Esophagus muscularis mucosa (tissue), 3 donors: ENCODE data around the gene MED26.

ENCODE experiments used
- POLR2A ChIP-seq: fragments of 450-650 bp; IDR thresholded peaks from one replicate; pipeline ENCODE4 v1.6.1; 2017; ENCODE audit warnings: antibody characterized with exemption, moderate library complexity, mild to moderate bottlenecking, low read depth
- POLR2AphosphoS5 ChIP-seq, 2 donors: sonication (generic); formaldehyde crosslinking; IDR thresholded peaks; one replicate each; pipeline ENCODE4 v1.6.1; 2017; ENCODE audit warnings: antibody characterized with exemption in 2 of 2
- TF ChIP-seq, protein P1 (sequence below), 3 experiments: fragments of 200-600 bp in 2 of 3; fragments of 450-650 bp in 1 of 3; sonication (generic) in 2 of 3; IDR thresholded peaks; one replicate each; pipeline ENCODE4 v1.5.1; 2017 to 2019; ENCODE audit warnings: antibody characterized with exemption in 3 of 3, mild to moderate bottlenecking in 2 of 3, moderate library complexity in 1 of 3

DNA sequence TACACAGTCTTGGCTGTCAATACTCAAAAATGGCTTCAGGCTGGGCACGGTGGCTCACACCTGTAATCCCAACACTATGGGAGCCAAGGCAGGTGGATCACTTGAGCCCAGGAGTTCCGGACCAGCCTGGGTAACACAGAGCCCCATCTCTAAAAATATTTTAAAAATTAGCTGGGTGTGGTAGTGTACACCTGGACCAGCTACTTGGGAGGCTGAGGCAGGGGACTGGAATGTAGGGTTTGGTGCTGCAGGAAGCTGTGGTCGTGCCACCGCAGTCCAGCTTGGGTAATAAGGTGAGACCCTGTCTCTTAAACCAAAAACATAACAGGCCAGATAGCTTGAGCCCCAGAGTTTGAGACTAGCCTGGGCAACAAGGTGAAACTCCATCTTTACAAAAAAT lies 79.0 kb downstream of the MED26 start:
- TF ChIP-seq, protein P1, sequence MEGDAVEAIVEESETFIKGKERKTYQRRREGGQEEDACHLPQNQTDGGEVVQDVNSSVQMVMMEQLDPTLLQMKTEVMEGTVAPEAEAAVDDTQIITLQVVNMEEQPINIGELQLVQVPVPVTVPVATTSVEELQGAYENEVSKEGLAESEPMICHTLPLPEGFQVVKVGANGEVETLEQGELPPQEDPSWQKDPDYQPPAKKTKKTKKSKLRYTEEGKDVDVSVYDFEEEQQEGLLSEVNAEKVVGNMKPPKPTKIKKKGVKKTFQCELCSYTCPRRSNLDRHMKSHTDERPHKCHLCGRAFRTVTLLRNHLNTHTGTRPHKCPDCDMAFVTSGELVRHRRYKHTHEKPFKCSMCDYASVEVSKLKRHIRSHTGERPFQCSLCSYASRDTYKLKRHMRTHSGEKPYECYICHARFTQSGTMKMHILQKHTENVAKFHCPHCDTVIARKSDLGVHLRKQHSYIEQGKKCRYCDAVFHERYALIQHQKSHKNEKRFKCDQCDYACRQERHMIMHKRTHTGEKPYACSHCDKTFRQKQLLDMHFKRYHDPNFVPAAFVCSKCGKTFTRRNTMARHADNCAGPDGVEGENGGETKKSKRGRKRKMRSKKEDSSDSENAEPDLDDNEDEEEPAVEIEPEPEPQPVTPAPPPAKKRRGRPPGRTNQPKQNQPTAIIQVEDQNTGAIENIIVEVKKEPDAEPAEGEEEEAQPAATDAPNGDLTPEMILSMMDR (IDR thresholded peaks at IDR 0.05) = no peak
- TF ChIP-seq POLR2A = no peak
- no peak for TF ChIP-seq POLR2AphosphoS5 (IDR thresholded peaks at IDR 0.05)
